Upper lobe of right lung (tissue), 1 donor: Measurements from ENCODE around the gene KCNS1. TPM values are rescaled to one million over a fixed set of nuclear protein-coding genes. Genes with fewer than 3 reads are reported as not detected.

Source experiments
- ATAC-seq: fragments of 200-7000 bp; cut with Tn5 transposase; one replicate; pipeline ENCODE4 v1.9.1; 2020; ENCODE audit warnings: mild to moderate bottlenecking, moderate library complexity
- DNase-seq: peaks from one replicate; pipeline ENCODE4 v3.0.0-alpha.2; 2020
- H3K27ac ChIP-seq: fragments of 200-600 bp; one replicate; pipeline ENCODE4 v1.8.0; 2022
- H3K27me3 ChIP-seq: fragments of 200-600 bp; one replicate; pipeline ENCODE4 v1.8.0; 2022; ENCODE audit warnings: mild to moderate bottlenecking
- H3K36me3 ChIP-seq: fragments of 200-600 bp; one replicate; pipeline ENCODE4 v1.8.0; 2022
- H3K4me1 ChIP-seq: fragments of 200-600 bp; one replicate; pipeline ENCODE4 v1.8.0; 2022
- H3K4me3 ChIP-seq: fragments of 200-600 bp; one replicate; pipeline ENCODE4 v1.8.0; 2022; ENCODE audit warnings: mild to moderate bottlenecking
- H3K9me3 ChIP-seq: fragments of 200-600 bp; one replicate; pipeline ENCODE4 v1.8.0; 2022
- intact Hi-C: fragments of 100-400 bp; cut with DNase I; formaldehyde crosslinking; loops from one replicate; pipeline ENCODE4 v1.11.0; 2022
- total RNA-seq: library from RNA; stranded (reverse); fragmentation: NEBNext Ultra II Directional; extraction: Animal tissue kit (Norgen Biotek cat#: 25700); gene quantifications from one replicate; pipeline ENCODE4 v1.2.1, GENCODE V29; 2021
- TF ChIP-seq, protein P1 (sequence below): fragments of 200-600 bp; IDR thresholded peaks from one replicate; pipeline ENCODE4 v1.8.0; 2022; ENCODE audit warnings: antibody characterized with exemption
- donor health status: DM: no; HTN: yes; CAD: no; lungs with severe emphysema.

The KCNS1 gene
- total RNA-seq, 1 donor from 2014 or later: 1.6 TPM

DNA sequence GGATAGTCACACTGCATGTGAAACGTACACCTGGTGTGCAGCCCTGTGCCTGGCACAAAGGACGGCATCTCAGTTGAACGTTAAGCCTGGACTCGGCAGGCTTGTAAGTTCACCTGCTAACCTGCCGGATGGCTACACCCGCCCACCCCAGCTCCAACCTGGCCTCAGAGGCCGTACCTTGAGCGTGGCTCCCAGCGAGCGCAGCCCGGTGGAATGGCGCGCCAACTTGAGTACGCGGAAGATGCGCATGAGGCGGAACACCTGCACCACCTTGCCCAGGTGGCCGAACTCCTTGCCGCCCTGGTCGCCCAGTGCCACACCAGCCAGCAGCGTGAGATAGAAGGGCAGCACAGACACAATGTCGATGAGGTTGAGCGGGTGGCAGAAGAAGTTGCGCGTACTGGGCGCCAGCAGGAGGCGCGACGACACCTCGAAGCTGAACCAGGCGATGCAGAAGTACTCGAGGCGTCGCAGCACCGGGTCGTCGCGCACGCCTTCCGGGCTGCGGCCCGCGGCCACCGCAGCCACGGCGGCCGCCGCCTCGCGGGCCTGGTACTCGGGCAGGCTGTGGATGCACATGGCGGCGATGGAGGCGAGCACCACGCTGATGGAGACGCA lies 3.3 kb downstream of the KCNS1 start:
- TF ChIP-seq, protein P1, sequence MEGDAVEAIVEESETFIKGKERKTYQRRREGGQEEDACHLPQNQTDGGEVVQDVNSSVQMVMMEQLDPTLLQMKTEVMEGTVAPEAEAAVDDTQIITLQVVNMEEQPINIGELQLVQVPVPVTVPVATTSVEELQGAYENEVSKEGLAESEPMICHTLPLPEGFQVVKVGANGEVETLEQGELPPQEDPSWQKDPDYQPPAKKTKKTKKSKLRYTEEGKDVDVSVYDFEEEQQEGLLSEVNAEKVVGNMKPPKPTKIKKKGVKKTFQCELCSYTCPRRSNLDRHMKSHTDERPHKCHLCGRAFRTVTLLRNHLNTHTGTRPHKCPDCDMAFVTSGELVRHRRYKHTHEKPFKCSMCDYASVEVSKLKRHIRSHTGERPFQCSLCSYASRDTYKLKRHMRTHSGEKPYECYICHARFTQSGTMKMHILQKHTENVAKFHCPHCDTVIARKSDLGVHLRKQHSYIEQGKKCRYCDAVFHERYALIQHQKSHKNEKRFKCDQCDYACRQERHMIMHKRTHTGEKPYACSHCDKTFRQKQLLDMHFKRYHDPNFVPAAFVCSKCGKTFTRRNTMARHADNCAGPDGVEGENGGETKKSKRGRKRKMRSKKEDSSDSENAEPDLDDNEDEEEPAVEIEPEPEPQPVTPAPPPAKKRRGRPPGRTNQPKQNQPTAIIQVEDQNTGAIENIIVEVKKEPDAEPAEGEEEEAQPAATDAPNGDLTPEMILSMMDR: peak; percentile 43
- H3K4me1 ChIP-seq: peaks cover 12% of the 10 kb centered on the region
- H3K27ac ChIP-seq: no peak overlapping the region
- ATAC-seq (peak; percentile 72), DNase-seq (peak; percentile 78)
- intact Hi-C loops: loop anchor here (10.0 kb wide), 1 partner anchor 53 kb away; no protein-coding TSS in a partner anchor
- H3K36me3 ChIP-seq: no peaks in the 10 kb centered on the region
- H3K27me3 ChIP-seq: peaks cover 45% of the 10 kb centered on the region
- no peaks in the 10 kb centered on the region for H3K9me3 ChIP-seq
- H3K4me3 ChIP-seq: no peak overlapping the region

DNA sequence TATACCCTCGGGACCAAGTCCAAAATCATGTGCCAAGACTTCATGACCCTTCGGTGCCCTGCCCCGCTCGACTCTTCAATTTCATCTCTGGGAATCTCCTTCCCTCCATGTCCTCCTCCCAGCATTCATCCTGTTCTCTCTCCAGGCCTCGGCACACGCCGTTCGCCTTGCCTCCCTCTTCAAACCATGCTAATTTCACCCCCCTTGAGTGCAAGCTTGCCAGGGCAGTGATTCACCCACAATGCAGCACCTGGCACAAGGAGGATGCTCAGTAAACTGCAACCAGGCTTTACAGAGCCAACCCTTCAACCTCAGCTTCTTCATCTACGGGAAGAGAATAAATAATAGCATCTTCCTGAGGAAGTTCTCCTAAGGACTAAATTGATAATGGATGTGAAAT lies 4.1 kb downstream of the KCNS1 start:
- peaks cover 45% of the 10 kb centered on the region for H3K27me3 ChIP-seq
- TF ChIP-seq, protein P1: no peak
- no peak overlapping the region for H3K4me3 ChIP-seq
- H3K27ac ChIP-seq: no peak overlapping the region
- ATAC-seq (no peak), DNase-seq (no peak)
- intact Hi-C loops: loop anchor here (10.0 kb wide), 1 partner anchor 52 kb away; no protein-coding TSS in a partner anchor
- peaks cover 12% of the 10 kb centered on the region for H3K4me1 ChIP-seq
- H3K9me3 ChIP-seq: no peaks in the 10 kb centered on the region
- no peaks in the 10 kb centered on the region for H3K36me3 ChIP-seq

DNA sequence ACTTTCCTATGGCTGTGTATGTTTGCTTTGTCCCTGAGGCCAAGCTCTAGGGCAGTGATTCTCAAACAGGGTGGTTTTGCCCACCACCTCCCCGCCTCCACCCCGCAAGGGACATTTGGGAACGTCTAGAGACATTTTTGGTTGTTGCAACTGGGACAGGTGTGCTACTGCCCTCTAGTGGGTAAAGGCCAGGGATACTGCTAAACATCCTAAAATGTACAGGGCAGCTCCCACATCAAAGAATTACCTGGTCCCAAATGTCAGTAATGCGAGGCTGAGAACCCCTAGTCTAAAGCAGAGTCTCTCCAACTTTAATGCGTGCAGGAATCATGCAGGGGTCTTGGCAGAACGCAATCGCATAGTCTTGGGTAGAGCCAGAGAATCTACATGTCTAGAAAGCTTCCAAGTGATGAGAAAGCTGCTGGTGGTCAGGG lies 5.1 kb downstream of the KCNS1 start:
- H3K27ac ChIP-seq: no peak overlapping the region
- DNase-seq (no peak), ATAC-seq (peak; percentile 78)
- H3K9me3 ChIP-seq: no peaks in the 10 kb centered on the region
- TF ChIP-seq, protein P1: peak; percentile 78
- H3K36me3 ChIP-seq: no peaks in the 10 kb centered on the region
- H3K27me3 ChIP-seq: peaks cover 43% of the 10 kb centered on the region
- peaks cover 12% of the 10 kb centered on the region for H3K4me1 ChIP-seq
- no peak overlapping the region for H3K4me3 ChIP-seq
- intact Hi-C loops: loop anchor here (10.0 kb wide), 1 partner anchor 51 kb away; no protein-coding TSS in a partner anchor

DNA sequence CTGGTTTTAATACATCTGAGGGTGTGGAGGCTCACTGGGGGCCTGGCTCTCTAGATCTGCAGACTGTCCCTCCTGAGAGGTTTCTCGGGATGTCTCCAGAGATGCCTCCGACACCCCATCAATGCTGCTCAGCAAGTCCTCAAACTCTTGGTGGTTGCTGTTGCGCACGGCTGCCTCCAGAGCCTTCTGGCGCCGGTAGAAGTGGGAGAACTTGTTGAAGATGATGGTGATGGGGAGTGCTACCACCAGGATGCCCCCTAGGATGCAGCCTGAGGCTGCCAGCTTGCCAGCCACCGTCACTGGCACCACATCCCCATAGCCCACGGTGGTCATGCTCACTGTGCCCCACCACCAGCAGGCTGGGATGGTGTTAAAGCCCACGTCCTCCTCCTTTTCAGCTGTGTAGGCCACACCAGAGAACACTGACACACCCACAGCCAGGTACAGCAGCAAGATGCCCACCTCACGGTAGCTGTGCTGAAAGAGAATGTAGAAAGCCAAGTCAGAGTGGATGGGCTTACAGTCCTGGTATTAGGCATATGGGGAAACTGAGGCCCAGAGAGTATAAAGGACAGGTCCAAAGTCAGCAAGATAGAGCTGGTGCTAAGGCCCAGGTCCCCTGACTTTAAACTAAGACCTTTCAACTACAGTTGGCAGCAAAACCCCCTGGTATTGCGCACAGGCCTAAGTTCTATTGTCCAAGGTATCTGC lies 5.9 kb downstream of the KCNS1 start:
- H3K9me3 ChIP-seq: no peaks in the 10 kb centered on the region
- no peak for ATAC-seq
- no peaks in the 10 kb centered on the region for H3K36me3 ChIP-seq
- H3K27me3 ChIP-seq: peaks cover 37% of the 10 kb centered on the region
- H3K4me1 ChIP-seq: peaks cover 12% of the 10 kb centered on the region
- H3K4me3 ChIP-seq: no peak overlapping the region
- TF ChIP-seq, protein P1: no peak
- intact Hi-C loops: loop anchor here (10.0 kb wide), 1 partner anchor 50 kb away; no protein-coding TSS in a partner anchor
- H3K27ac ChIP-seq: no peak overlapping the region
- DNase-seq: no peak

DNA sequence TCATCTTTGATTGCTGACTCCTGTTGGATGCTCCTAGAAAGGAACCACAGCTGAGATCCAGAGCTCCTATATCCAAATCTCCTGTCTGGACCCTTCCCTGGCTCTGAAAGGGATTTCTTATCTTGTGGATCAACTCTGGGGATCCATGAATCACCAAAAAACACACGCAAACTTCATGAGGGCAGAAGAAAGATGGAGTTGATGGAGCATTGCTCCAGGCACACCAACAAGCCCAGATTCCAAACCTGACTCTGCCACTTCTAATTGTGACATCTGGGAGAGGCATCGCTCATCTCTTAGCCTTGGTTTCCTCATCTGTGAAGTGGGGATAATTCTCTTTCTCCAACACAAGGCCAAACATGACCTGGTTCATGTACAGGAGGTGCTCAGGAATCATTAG lies 6.7 kb downstream of the KCNS1 start:
- no peaks in the 10 kb centered on the region for H3K36me3 ChIP-seq
- peaks cover 12% of the 10 kb centered on the region for H3K4me1 ChIP-seq
- H3K27me3 ChIP-seq: peaks cover 31% of the 10 kb centered on the region
- H3K27ac ChIP-seq: no peak overlapping the region
- no peak for ATAC-seq
- TF ChIP-seq, protein P1: no peak
- no peak overlapping the region for H3K4me3 ChIP-seq
- intact Hi-C loops: loop anchor here (10.0 kb wide), 1 partner anchor 49 kb away; no protein-coding TSS in a partner anchor
- DNase-seq: no peak
- no peaks in the 10 kb centered on the region for H3K9me3 ChIP-seq
